Uterus (tissue), 4 donors: ENCODE data around the gene CDK2. TPM values are rescaled to one million over a fixed set of nuclear protein-coding genes. Genes with fewer than 3 reads are reported as not detected.
"Not testable (repeated sequence)": the region's sequence is repeated elsewhere in the genome, so short reads cannot be mapped to it uniquely, and the experiment has no call there.

ENCODE experiments used
- DNase-seq, 2 donors: peaks; one replicate each; pipeline ENCODE4 v3.0.0-alpha.2; 2019 to 2020
- H3K27ac ChIP-seq, 2 donors: fragments of 200-600 bp; sonication (generic); 1 replicate in 1 of 2; 2 replicates in 1 of 2; pipeline ENCODE4 v1.5.1; 2016 to 2018
- H3K27me3 ChIP-seq, 2 donors: fragments of 200-600 bp; sonication (generic); one replicate each; pipeline ENCODE4 v1.5.1; 2018 to 2019; ENCODE audit warnings: control low read depth in 1 of 2
- H3K36me3 ChIP-seq, 2 donors: fragments of 200-600 bp; sonication (generic); one replicate each; pipeline ENCODE4 v1.5.1; 2019; ENCODE audit warnings: control low read depth in 1 of 2
- H3K4me1 ChIP-seq, 2 donors: fragments of 200-600 bp; sonication (generic); one replicate each; pipeline ENCODE4 v1.5.1; 2018 to 2019; ENCODE audit warnings: control low read depth in 1 of 2
- H3K4me3 ChIP-seq, 2 donors: fragments of 200-600 bp; sonication (generic); 1 replicate in 1 of 2; 2 replicates in 1 of 2; pipeline ENCODE4 v1.5.1; 2018 to 2019; ENCODE audit warnings: mild to moderate bottlenecking in 1 of 2
- H3K9me3 ChIP-seq, 2 donors: fragments of 200-600 bp; sonication (generic); one replicate each; pipeline ENCODE4 v1.5.1; 2019; ENCODE audit warnings: control low read depth in 1 of 2
- POLR2A ChIP-seq, 2 donors: fragments of 450-650 bp; IDR thresholded peaks; one replicate each; pipeline ENCODE4 v1.6.1; 2016; ENCODE audit warnings: antibody characterized with exemption in 2 of 2, mild to moderate bottlenecking in 1 of 2, moderate library complexity in 1 of 2
- intact Hi-C: fragments of 100-400 bp; cut with DNase I; formaldehyde crosslinking; loops from one replicate; pipeline ENCODE4 v1.15.1; 2023; ENCODE audit warnings: low total_unique reads
- total RNA-seq, 4 donors: library from RNA; depleted of rRNA in 3 of 4; stranded (reverse); fragments of >200 nt in 3 of 4; gene quantifications; one replicate each; pipeline versions ENCODE4 v1.1.0 to v1.2.4, GENCODE V29; 2014 to 2023
- TF ChIP-seq, protein P1 (sequence below), 4 experiments: fragments of 200-600 bp in 2 of 4; fragments of 450-650 bp in 2 of 4; sonication (generic) in 2 of 4; IDR thresholded peaks; one replicate each; pipeline ENCODE4 v1.5.1; 2016 to 2019; ENCODE audit warnings: antibody characterized with exemption in 4 of 4, mild to moderate bottlenecking in 2 of 4, moderate library complexity in 1 of 4
- donor health status: DM: yes; HTN: yes; CAD: no.

CDK2 gene
- total RNA-seq, 4 donors from 2014 or later = 19.0 to 35.6 (median 28.7) TPM

DNA sequence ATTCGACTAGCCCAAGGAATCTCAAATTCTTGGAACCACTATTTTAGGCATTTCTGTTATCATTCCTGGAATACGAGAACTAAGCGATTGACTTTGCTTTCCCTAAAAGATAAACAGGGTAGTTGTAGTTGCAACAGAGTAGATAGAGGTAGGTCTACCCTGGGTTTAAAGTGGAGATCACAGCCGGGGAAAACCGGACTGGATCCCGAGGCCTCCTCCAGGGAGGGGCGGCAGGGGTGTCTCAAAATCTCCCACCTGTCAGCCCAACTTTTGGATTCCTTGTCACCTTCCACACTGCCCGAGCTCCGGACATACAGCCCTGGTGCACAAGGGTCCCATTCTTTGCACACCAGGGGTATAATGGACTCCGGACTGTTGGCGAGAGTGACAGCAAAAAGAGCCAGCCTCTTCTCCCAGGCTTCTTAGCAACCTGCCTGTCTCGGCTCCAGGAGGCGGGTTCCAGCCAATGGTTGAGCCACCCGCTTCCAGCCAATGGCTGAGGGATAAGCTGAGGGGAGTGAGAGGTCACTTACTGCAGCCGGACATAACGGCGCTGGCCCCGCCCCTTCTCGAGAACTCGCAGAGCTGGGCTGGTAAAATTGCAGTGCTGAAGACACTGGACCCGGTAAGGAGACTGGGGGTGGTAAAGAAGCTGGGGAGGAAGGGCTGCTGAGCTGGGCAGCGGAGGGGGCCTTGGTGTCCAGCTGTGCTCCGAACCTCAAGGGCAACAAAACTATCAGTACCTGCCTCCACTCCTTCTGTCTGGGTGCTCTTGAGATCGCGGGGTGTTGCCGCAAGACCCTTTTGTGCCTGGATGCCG lies 30.3 kb downstream of the CDK2 start, which contains the start of gene SUOX:
Gene SUOX, plus strand, starts transcription at position 562 of the 820 bp plus-strand sequence. CDS start 4,946 bp downstream, outside the sequence.
- no peaks in the 10 kb centered on the region for H3K36me3 ChIP-seq
- DNase-seq = peak; percentile 96 to 98
- no peaks in the 10 kb centered on the region for H3K27me3 ChIP-seq
- H3K4me3 ChIP-seq = peak within 1 kb of the TSS; percentile 60 to 63
- H3K4me1 ChIP-seq = no peaks in the 10 kb centered on the region
- H3K9me3 ChIP-seq = no peaks in the 10 kb centered on the region
- TF ChIP-seq, protein P1, sequence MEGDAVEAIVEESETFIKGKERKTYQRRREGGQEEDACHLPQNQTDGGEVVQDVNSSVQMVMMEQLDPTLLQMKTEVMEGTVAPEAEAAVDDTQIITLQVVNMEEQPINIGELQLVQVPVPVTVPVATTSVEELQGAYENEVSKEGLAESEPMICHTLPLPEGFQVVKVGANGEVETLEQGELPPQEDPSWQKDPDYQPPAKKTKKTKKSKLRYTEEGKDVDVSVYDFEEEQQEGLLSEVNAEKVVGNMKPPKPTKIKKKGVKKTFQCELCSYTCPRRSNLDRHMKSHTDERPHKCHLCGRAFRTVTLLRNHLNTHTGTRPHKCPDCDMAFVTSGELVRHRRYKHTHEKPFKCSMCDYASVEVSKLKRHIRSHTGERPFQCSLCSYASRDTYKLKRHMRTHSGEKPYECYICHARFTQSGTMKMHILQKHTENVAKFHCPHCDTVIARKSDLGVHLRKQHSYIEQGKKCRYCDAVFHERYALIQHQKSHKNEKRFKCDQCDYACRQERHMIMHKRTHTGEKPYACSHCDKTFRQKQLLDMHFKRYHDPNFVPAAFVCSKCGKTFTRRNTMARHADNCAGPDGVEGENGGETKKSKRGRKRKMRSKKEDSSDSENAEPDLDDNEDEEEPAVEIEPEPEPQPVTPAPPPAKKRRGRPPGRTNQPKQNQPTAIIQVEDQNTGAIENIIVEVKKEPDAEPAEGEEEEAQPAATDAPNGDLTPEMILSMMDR (IDR thresholded peaks at IDR 0.05) = no peak
- TF ChIP-seq POLR2A (IDR thresholded peaks at IDR 0.05) = peak; percentile 56 to 63
- peak within 1 kb of the TSS; percentile 81 to 85 for H3K27ac ChIP-seq
- intact Hi-C loops = loop anchor here (10.0 kb wide), 1 partner anchor 48 kb away; the partner anchor contains the start of gene RPS26

DNA sequence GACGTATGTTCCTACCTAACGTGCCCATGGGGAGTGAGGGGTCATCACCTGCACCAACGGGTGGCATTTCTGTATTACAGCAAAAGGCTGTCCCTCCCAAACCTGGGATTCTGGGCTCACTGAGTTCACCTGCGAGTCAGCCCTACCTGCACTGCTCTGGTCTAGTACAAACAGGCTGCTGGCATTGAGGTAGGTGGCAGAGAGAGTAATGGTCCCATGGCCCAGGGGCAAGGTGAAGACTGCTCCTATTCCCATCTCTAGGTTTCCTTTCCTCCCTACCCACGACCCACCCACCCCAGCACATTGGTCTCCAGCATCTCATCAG lies 30.9 kb downstream of the CDK2 start:
- Histone ChIP-seq H3K9me3 (no peaks in the 10 kb centered on the region), H3K4me3 (peak overlapping the region; percentile 60 to 63), H3K4me1 (no peaks in the 10 kb centered on the region), H3K27ac (peak overlapping the region; percentile 81 to 84), H3K36me3 (no peaks in the 10 kb centered on the region), H3K27me3 (no peaks in the 10 kb centered on the region)
- intact Hi-C loops = loop anchor here (10.0 kb wide), 1 partner anchor 47 kb away; the partner anchor contains the start of gene RPS26
- DNase-seq = no peak
- no peak for TF ChIP-seq POLR2A (IDR thresholded peaks at IDR 0.05)
- TF ChIP-seq, protein P1 (IDR thresholded peaks at IDR 0.05) = no peak

DNA sequence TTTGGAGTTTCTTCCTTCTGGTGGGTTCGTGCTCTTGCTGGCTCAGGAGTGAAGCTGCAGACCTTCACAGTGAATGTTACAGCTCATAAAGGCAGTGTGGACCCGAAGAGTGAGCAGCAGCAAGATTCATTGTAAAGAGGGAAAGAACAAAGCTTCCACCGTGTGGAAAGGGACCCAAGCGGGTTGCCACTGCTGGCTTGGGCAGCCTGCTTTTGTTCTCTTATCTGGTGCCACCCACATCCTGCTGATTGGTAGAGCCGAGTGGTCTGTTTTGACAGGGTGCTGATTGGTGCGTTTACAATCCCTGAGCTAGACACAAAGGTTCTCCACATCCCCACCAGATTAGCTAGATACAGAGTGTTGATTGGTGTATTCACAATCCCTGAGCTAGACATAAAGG lies 32.9 kb downstream of the CDK2 start:
- H3K27ac ChIP-seq, H3K9me3 ChIP-seq: not testable (repeated sequence)

DNA sequence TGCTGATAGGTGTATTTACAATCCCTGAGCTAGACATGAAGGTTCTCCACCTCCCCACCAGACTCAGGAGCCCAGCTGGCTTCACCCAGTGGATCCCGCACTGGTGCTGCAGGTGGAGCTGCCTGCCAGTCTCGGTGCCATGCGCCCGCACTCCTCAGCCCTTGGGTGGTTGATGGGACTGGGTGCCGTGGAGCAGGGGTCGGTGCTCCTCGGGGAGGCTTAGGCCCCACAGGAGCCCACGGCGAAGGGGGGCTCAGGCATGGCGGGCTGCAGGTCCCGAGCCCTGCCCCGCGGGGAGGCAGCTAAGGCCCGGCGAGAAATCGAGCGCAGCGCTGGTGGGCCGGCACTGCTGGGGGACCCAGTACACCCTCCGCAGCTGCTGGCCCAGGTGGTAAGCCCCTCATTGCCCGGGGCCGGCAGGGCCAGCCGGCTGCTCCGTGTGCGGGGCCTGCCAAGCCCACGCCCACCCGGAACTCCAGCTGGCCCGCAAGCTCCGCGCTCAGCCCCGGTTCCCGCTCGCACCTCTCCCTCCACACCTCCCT lies 33.4 kb downstream of the CDK2 start:
- not testable (repeated sequence) for H3K9me3 ChIP-seq, H3K4me1 ChIP-seq, DNase-seq, H3K4me3 ChIP-seq, H3K27me3 ChIP-seq, H3K36me3 ChIP-seq, H3K27ac ChIP-seq
- intact Hi-C loops = loop anchor here (10.0 kb wide), 1 partner anchor 45 kb away; the partner anchor contains the start of gene RPS26

More for the DNA sequence above, 32.9 kb downstream of the CDK2 start:
- not testable (repeated sequence) for H3K36me3 ChIP-seq, H3K4me3 ChIP-seq, DNase-seq, H3K4me1 ChIP-seq, H3K27me3 ChIP-seq
- intact Hi-C loops = loop anchor here (10.0 kb wide), 1 partner anchor 45 kb away; the partner anchor contains the start of gene RPS26

DNA sequence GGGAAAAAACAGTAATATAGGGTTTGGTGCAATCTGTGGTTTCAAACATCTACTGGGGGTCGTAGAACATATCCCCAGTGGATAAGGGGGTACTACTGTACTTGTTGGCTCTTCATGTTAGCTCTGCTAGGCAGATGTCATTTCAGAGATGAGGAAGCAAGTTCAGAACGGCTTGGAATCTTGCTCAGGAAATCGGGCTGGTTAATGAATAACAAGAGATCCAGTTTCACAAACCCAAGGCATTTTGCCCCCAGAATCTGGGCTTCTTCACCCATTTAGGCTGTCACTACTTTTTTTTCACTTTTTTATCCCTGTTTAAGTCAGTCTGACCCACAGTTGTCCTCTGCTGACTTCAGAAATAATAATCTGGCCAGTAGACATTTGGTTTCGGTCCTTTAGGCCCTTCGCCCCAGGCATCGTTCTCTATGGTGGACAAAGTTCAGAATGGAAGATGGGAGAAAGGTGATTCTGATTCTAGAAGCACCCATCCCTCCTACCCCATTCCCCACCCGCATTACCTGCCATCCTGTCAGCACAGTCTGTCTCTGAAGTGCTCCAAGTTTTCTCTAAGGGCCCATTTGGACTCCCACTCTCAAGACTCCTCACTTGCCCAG lies 35.0 kb downstream of the CDK2 start:
- DNase-seq = no peak
- H3K27me3 ChIP-seq = no peaks in the 10 kb centered on the region
- intact Hi-C loops = no loop called here
- H3K27ac ChIP-seq = no peak overlapping the region
- H3K4me3 ChIP-seq = no peak overlapping the region
- H3K9me3 ChIP-seq = no peaks in the 10 kb centered on the region
- H3K36me3 ChIP-seq = no peaks in the 10 kb centered on the region
- TF ChIP-seq, protein P1 (IDR thresholded peaks at IDR 0.05) = no peak
- TF ChIP-seq POLR2A (IDR thresholded peaks at IDR 0.05) = no peak
- H3K4me1 ChIP-seq = no peaks in the 10 kb centered on the region

DNA sequence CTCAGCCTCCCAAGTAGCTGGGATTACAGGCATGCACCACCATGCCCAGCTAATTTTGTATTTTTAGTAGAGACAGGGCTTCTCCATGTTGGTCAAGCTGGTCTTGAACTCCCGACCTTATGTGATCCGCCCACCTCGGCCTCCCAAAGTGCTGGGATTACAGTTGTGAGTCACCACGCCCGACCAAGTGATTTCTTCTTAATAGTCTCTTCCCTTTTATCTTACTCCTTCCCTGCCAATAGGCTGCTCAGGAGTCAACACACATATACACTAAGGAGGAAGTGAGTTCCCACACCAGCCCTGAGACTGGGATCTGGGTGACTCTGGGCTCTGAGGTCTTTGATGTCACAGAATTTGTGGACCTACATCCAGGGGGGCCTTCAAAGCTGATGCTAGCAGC lies 36.7 kb downstream of the CDK2 start:
- intact Hi-C loops, H3K27me3 ChIP-seq, H3K4me3 ChIP-seq, H3K36me3 ChIP-seq, H3K4me1 ChIP-seq, H3K27ac ChIP-seq, H3K9me3 ChIP-seq, DNase-seq: not testable (repeated sequence)
